ENCODE measurements around the gene P4HA3. TPM values are rescaled to one million over a fixed set of nuclear protein-coding genes. Genes with fewer than 3 reads are reported as not detected.
A peak's percentile ranks its signal among the peaks of the same experiment; 100 is the strongest.

P4HA3 gene
- total RNA-seq, 1 experiment from 2014 or later = 0.91 TPM

DNA sequence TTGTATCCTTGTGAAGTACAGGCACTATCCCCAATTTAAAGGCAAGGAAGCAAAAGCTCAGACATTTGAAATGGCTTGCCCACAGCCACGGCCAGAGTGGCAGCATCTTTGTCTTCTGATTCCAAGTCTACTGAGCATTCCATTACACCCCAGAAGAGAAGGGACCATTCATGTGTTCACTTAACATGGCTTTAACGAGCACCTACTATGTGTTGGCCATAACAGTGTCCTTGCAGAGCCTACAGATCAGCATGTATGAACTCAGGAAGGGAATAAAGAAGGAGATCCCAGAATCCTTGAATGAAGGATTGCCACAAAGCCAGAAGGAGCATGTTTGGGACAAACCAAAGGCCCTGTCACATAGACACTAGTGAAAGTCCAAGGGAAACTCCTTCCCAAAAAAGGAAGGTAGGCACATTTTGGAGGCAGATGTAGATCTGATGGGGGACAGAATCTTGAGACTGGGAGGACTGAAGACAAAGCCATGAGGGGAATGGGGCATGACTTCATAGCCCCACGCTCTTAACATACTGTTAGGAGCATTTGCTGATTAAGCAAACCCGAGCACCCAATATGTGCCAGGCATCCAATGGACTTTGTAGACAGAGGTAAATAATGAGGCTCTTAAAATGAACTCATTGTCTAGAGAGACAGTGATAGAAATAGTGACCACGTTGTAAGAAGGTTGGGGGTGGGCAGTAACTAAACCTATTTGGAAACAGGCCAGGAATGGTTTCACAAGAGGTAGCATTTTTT, 54.9 kb downstream of the P4HA3 start:
- H3K4me1 ChIP-seq (ENCODE audit: control insufficient read depth in 1 of 2, insufficient read depth in 2 of 2, low read length in 2 of 2) = no peaks in the 10 kb centered on the region
- CTCF ChIA-PET = interaction anchor here (1.0 to 4.6 kb wide), 18 partner anchors 15 to 483 kb away, joined by 3 to 120 read pairs (median 4); partner anchors contain the start of genes PGM2L1 and POLD3
- RAD21 ChIA-PET (ENCODE audit: low non-redundant PET in 1 of 2, low total read pairs in 2 of 2, uncharacterized antibody in 2 of 2, unreplicated experiment in 2 of 2) = interaction anchor here (1.2 to 2.1 kb wide), 3 partner anchors 193 to 196 kb away, joined by 4 to 17 read pairs (median 15); no protein-coding TSS in a partner anchor

More for the DNA sequence above, 54.9 kb downstream of the P4HA3 start:
- Histone ChIP-seq H3K27me3 (ENCODE audit: insufficient read depth, low read length) (no peaks in the 10 kb centered on the region), H3K9me3 (ENCODE audit: control insufficient read depth in 1 of 2, insufficient read depth in 1 of 2, low read depth in 1 of 2, low read length in 2 of 2) (0 out of 4 replicates have a peak, but pooled peaks cover 0 to 4% of the 10 kb centered on the region in 2 experiments), H3K79me2 (ENCODE audit: insufficient read depth, low read length) (no peaks in the 10 kb centered on the region), H3K9ac (ENCODE audit: low read length) (no peak overlapping the region), H3K27ac (ENCODE audit: low read depth, low read length) (no peak overlapping the region), H3K36me3 (ENCODE audit: control insufficient read depth in 1 of 2, insufficient read depth in 2 of 2, low read length in 2 of 2) (peaks cover 4 to 14% of the 10 kb centered on the region in 2 experiments; a peak in 3 of 4 replicates), H4K20me1 (ENCODE audit: insufficient read depth) (no peaks in the 10 kb centered on the region), H2AFZ (ENCODE audit: low read depth, low read length, poor library complexity, severe bottlenecking) (no peak overlapping the region), H3K4me3 (replicated peaks in 1 of 2; ENCODE audit: low read depth in 1 of 2, low read length in 2 of 2) (no peak overlapping the region), H3K9me2 (ENCODE audit: insufficient read depth) (no peaks in the 10 kb centered on the region), H3K4me2 (ENCODE audit: low read length) (no peak overlapping the region)
- intact Hi-C loops (cut with micrococcal nuclease) = loop anchor here (1.0 to 5.0 kb wide), 2 partner anchors 294 to 314 kb away; no protein-coding TSS in a partner anchor
- DNase-seq (ENCODE audit: low read depth, low spot score) (no peak), ATAC-seq (no peak)
- POLR2A ChIA-PET = no interaction called here
- TF ChIP-seq EGR1 (IDR thresholded peaks at IDR 0.05; ENCODE audit: low read depth) (no peak), CEBPB (IDR thresholded peaks at IDR 0.05; ENCODE audit: low read depth) (no peak), REST (IDR thresholded peaks at IDR 0.05; ENCODE audit: low read depth) (no peak), JUND (IDR thresholded peaks at IDR 0.05) (no peak), SRF (IDR thresholded peaks at IDR 0.05; ENCODE audit: low read depth) (no peak), RAD21 (IDR thresholded peaks at IDR 0.05; ENCODE audit: low read depth) (no peak)
- TF ChIP-seq, protein P1, sequence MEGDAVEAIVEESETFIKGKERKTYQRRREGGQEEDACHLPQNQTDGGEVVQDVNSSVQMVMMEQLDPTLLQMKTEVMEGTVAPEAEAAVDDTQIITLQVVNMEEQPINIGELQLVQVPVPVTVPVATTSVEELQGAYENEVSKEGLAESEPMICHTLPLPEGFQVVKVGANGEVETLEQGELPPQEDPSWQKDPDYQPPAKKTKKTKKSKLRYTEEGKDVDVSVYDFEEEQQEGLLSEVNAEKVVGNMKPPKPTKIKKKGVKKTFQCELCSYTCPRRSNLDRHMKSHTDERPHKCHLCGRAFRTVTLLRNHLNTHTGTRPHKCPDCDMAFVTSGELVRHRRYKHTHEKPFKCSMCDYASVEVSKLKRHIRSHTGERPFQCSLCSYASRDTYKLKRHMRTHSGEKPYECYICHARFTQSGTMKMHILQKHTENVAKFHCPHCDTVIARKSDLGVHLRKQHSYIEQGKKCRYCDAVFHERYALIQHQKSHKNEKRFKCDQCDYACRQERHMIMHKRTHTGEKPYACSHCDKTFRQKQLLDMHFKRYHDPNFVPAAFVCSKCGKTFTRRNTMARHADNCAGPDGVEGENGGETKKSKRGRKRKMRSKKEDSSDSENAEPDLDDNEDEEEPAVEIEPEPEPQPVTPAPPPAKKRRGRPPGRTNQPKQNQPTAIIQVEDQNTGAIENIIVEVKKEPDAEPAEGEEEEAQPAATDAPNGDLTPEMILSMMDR (IDR thresholded peaks at IDR 0.05 in 2 of 3, conservative IDR thresholded peaks at IDR 0.05 in 1 of 3; ENCODE audit: borderline replicate concordance in 1 of 3, insufficient read depth in 1 of 3, low read depth in 2 of 3, low read length in 2 of 3) = no peak
- TSS peak; percentile 24 for BruUV-seq (replicated peaks)
